Vagina (tissue), 2 donors: ENCODE data around the gene VSIR.

ENCODE experiments used
- POLR2A ChIP-seq, 2 donors: fragments of 450-650 bp; IDR thresholded peaks; one replicate each; pipeline ENCODE4 v1.6.1; 2017; ENCODE audit warnings: antibody characterized with exemption in 2 of 2, mild to moderate bottlenecking in 2 of 2, moderate library complexity in 2 of 2
- POLR2AphosphoS5 ChIP-seq, 2 donors: sonication (generic); formaldehyde crosslinking; IDR thresholded peaks; one replicate each; pipeline ENCODE4 v1.9.0; 2017; ENCODE audit warnings: antibody characterized with exemption in 2 of 2, mild to moderate bottlenecking in 2 of 2, low read depth in 1 of 2; ENCODE audit not compliant: insufficient read depth in 1 of 2

- no peak for TF ChIP-seq POLR2AphosphoS5 (IDR thresholded peaks at IDR 0.05; ENCODE audit: insufficient read depth in 1 of 2, low read depth in 1 of 2)
- no peak for TF ChIP-seq POLR2A (IDR thresholded peaks at IDR 0.05)
Observed at GRCh38 chr10:71747039-71747531, 26.2 kb downstream of the VSIR start.
